GM18507 (cell line): ENCODE measurements around the gene OAF.
"Not testable (repeated sequence)": the region's sequence is repeated elsewhere in the genome, so short reads cannot be mapped to it uniquely, and the experiment has no call there.

ENCODE experiments used
- DNase-seq: peaks from one replicate; pipeline ENCODE4 v3.0.0; 2011; ENCODE audit warnings: low read depth; ENCODE audit not compliant: insufficient read length; ENCODE audit errors: extremely low spot score
- FAIRE-seq: peaks from 2 replicates; lab custom pipeline; 2011; peaks lifted over from hg19 to GRCh38; lab: Jason Lieb, UNC

OAF gene

DNA sequence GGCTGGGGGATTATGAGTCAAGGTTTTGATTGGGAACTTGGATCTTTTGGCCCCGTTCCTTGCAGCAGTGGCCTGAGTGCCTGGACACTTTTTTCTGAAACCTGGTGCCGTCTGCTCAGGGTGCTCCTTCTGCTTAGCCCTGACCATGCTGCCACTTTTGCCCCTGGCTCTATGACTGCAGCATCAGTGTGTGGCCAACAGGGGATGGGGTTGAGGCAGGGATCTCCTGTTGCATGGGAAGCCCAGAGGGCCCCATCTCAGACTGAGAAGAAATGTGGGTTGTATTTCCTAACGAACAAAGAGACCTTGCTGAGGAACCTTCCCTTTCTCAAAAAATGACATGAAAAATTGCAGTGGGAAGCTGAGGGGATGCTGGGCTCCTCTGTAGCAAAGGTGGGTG lies 47.8 kb downstream of the OAF start:
- DNase-seq (no peak), FAIRE-seq (no peak)

DNA sequence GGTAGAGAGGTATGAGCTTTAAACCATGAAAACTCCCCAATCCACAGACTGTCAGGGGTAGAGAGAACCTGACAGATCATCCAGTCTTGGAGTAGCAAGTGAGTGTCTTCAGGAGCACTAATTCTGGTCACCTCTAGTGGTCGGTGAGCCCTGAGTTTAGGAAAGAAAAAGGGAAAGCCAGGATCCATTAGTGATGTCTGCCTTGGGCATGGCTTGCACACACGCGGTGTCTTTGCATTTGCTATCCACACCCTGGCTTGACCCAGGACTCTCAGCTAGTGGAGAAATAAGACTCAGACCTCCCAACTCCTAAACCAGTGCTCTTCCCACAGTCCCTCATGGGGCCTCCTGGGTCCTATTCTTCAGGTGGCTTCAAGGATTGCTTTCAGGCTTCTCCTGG lies 48.4 kb downstream of the OAF start:
- no peak for FAIRE-seq
- no peak for DNase-seq

DNA sequence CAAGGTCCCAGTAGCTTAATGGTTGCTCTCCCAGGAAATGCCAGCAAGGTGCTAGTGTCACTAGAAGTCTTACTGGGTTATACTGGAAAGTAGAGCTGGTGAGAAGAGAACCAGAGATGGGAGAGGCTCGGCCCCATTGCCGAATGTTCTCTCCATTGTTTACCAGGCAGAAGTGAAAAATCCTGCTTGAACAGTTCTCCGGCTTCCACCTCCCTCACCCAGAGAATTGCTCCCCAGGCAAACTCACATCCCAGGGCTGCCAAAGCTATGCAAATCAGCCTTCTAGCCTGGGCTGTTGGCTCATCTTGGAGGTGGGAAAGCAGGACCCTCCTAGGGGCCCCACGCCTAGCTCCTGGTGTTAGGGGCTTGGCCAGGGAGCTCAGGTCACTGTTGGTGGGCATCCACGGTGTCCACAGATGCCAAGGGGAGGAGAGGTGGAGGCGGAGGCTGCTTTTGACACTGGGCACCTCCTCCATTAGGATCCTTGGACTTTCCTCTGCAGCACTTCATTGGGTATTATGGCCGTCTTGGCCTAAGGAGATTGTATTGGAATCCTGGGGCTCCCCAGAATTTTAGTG lies 49.2 kb downstream of the OAF start:
- DNase-seq = no peak
- no peak for FAIRE-seq

DNA sequence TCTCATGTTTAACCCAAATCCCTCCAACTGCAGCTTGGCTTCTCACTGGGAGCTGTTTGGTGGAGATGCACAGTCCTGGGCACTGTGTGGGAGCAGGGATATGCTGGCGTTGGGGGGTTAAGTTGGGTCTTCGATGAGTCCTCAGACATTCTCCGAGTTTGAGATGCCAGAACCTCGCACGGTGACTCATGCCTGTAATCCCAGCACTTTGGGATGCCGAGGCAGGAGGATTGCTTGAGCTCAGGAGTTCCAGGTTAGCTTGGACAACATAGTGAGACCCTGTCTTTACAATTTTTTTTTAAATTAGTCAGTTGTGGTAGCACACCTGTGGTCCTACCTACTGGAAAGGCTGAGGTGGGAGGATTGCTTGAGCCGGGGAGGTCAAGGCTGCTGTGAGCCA lies 49.8 kb downstream of the OAF start:
- DNase-seq (no peak), FAIRE-seq (no peak)

DNA sequence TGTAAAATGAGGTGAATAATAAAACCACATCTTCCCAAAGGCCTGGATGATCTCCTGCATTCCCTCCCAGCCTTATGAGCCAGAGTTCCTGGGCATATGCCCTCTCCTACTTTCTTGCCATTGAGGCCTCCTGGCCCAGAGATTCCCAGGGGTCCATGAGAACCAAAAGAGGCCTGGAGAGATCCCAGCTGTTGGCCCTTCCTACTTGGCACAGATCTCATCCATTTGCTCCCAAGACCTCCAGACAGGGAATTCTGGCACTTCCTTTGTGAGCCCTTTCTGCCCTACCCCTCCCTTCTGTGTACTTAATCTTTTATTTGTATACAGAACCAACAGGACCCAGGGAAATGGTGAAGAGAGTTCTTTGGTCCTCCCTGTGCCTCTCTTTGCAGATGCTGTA lies 50.5 kb downstream of the OAF start:
- DNase-seq = no peak
- no peak for FAIRE-seq

DNA sequence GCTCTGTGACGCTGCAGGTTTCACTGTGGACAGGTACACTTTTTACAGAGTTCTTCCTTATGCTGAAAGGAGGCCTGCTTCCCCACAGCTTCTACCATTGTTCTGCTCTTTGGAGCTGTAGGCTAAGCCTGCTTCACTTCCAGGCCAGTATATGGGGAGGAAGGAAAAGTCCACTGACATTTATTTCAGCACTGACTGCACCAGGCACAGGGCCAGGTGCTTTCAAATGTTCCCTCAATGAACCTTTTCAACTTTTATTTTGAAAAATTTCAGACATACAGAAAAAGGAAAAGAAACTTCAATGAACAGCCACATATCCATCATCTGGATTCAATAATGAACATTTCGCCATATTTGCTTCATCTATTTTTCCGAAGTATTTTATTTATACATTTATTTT lies 51.1 kb downstream of the OAF start:
- FAIRE-seq (no peak), DNase-seq (no peak)

DNA sequence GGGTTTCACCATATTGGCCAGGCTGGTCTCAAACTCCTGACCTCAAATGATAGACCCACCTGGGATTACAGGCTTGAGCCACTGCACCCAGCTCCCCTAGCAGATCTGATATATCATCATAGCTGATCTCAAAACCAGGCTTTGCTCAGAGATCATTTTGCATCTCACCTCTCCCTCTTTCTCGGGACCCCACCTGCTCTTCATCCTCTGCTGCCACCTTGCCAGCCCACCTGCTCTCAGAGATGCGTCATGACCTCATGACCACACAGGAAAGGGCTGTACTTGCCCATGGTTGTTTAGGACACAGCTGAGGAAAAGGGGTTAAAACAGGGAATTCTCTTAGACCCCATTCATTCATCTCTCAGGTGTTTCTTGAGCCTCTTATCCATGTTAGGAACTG lies 56.5 kb downstream of the OAF start:
- FAIRE-seq = no peak
- no peak for DNase-seq

DNA sequence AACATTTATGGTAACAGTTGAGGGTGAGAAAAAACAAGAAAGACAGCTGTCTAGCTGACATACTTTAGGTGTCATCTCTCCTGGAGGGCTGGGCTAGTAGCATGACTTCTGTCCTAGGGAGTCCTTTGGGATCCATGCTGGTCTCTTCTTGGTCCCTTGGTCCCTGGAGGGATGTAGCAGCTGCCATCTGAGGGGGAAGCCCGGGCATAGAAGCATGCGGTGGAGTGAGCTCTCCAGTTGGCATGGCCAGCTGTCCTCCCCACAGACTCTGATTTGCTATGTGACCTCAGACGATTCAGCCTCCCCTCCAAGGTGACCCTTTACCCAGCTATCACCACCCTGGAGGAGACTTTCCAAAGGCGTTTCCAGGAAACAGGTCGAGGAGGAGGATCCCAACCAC lies 57.9 kb downstream of the OAF start:
- FAIRE-seq (no peak), DNase-seq (no peak)

DNA sequence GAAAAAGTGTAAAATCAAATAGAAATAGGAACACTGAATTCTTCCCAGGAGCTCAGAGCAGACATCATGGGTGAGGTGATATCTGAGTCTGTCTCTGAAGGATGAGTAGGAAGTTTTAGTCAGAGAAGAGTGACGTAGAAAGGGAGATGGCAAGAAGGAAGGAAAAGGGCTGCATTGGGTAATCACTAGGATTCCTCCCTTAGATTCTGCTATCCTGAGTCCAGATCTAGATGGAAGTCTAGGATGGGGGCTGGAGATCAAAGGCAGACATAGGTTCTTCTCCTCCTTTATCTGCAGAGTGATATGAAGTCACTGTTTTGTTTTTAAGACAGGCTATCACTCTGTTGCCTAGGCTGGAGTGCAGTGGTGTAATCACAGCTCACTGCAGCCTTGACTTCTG lies 59.6 kb downstream of the OAF start:
- FAIRE-seq (no peak), DNase-seq (no peak)

DNA sequence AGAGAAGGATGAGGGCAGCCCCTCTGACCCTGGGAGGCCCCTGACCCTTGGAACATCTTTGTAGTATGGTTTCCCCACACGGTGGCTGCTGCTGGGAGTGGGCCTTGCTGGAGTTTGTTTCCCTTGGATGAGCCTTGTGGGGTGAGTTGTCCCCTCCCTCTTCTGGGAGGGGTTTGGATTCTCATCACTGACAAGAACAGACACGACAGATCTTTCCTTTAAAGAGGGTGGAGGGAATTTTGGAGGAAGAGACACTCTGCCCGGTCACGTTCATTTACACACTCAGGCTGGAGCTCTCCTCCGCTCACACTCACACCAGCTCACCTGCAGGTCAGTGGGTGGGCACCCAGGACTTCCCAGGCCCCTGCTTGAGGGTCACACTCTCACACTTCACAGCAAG lies 60.8 kb downstream of the OAF start:
- FAIRE-seq (no peak), DNase-seq (no peak)

DNA sequence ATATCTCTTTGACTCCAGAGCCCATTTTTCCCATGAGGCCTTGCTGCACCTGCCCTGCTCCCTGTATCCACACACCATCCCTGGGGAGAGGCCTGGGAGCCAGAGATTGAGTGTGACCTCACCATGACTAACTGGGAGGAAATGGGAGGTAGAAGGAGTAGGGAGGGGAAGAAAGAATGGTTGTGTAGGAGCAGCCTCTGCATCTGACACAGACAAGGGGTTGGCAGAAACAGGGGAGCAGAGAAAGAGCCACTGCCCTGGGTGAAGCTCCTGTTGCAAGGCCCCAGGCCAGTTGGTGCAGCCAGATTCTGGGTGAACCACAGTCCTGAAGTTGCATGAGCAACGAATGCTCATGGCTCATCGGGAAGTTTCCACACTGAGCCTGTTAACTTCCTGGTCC lies 61.5 kb downstream of the OAF start:
- FAIRE-seq (no peak), DNase-seq (no peak)

DNA sequence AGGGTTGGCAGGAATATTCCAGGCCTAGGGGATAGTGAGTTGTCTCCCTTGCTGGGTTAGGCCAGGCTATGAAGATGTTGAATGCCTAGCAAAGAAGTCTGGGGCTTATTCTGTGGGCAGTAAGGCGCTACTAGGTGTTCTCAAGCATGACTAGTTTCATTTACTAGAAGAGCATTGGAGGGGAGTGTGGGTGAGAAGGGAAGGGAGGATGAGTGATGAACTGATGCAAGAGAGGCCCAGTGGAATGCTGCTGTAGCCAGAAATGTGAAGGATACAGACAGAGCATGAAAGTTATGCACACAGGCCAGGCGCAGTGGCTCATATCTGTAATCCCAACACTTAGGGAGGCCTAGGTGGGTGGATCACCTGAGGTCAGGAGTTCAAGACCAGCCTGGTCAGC lies 62.6 kb downstream of the OAF start:
- DNase-seq (no peak), FAIRE-seq (no peak)

DNA sequence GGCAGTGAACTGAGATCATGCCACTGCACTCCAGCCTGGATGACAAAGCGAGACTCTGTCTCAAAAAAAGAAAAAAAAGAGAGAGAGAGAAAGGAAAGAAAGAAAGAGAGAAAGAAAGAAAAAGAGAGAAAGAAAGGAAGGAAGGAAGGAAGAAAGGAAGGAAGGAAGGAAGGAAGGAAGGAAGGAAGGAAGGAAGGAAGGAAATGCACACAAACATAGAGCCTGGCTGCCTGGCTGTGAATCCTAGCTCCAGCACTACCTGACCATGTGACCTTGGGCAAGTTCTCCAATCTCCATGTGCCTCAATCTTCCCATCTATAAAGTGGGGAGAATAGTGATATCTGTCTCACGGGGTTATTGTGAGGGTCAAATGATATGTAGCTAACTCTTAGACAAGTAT lies 63.1 kb downstream of the OAF start:
- FAIRE-seq, DNase-seq: not testable (repeated sequence)

DNA sequence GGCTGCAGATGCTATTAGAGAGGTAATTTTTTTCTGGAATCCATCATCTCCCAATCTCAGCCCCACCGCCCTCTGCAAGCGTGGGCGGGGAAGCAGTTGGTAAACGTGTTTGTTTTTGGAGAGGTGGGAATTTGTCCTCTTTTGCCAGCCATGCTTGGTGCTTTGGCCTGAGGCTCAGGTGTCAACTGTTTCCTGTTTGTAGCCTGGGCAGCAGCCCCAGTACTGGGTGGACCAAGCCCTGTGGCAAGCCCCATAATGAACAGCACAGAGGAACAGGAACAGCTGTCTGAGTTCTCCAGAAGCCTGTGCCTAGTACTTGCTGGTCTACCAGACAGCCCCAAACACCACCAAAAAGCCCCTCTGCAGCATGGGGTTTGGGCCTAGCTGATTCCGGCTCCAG lies 68.7 kb downstream of the OAF start:
- DNase-seq = no peak
- FAIRE-seq = no peak
